HG03558 (cell line): ENCODE results near the gene MRPL28.
A peak's percentile ranks its signal among the peaks of the same experiment; 100 is the strongest.
"Not testable (repeated sequence)": the region's sequence is repeated elsewhere in the genome, so short reads cannot be mapped to it uniquely, and the experiment has no call there.

Experiments used
- ATAC-seq: cut with Tn5 transposase; IDR thresholded peaks from one replicate; pipeline ENCODE4 v1.9.1; 2021; ENCODE audit warnings: moderate number of reproducible peaks; ENCODE audit not compliant: unreplicated experiment; ENCODE audit errors: extremely low read depth

MRPL28 gene

DNA sequence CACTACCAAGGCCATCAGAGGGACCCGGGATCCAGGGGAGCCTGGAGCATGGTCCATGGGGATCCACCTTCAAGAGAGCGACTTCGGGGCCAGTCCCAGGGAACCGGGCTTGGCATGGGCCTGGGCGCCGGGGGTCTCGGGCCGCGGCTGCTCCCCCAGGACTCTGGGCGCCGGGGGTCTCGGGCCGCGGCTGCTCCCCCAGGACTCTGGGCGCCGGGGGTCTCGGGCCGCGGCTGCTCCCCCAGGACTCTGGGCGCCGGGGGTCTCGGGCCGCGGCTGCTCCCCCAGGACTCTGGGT lies 7.7 kb downstream of the MRPL28 start:
- not testable (repeated sequence) for ATAC-seq

DNA sequence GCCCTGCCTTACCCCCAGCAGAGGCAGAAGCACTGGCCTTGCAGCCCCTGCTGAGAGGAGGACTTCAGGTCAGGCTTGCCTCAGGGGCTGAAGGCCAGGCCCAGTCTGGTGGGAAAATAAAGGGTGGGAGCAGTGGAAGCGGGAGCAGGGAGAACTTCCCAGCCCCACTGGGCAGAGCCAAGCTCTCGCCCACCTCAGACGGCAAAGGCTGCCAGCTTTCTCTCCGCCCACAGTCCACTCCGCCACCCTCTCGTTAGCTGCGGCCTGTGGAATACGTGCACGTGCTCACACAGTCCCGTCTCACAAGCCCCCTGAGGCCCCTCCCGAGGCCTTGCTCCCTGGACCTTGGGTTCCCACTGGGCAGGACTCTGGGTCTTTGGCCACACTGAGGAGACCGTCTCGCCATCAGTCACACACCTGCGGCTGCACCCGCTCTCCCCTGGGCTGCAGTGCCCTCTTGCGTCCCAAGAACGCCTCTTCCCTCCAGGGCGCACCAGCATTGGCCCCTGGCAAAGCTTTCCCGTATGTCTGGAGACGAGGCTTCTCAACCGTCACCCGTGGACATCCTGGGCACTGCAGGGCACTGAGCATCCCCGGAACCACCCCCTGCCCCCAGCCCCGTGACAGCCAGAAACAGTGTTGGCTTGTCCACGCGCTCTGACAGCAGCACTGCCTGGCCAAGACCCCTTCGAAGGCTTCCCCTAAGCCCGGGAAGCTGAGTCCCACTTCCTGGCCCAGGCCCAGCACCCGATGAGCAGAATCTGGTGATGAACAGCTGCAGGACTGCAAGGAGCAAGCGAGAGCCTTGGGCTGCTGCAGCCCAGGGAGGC lies 8.3 kb downstream of the MRPL28 start:
- no peak for ATAC-seq

DNA sequence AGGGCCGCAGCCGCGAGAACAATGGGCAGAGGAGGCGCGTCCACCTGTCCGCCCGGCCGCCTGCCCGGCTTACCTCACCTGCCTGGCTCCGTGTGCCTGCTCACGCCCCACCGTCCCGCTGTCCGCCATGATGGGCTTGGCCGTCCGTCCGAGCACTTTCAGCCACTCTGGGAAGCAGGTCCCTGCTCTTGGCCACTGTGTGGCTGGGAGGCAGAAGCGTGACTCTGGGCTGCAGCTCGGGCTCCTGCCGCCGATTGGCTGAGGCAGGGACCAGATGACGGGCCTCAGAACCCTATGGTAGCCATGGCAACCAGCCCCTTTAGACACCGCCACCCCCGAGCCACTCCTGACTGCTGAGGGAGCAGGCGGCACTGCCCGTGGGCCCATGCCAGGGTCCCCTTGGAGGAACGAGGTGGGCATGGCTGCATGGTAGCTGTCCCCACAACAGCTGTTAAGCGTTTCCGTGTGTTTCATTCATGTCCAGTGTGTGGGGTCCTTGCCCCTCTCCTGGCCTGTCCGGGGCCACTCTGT lies 8.9 kb downstream of the MRPL28 start:
- ATAC-seq: no peak

DNA sequence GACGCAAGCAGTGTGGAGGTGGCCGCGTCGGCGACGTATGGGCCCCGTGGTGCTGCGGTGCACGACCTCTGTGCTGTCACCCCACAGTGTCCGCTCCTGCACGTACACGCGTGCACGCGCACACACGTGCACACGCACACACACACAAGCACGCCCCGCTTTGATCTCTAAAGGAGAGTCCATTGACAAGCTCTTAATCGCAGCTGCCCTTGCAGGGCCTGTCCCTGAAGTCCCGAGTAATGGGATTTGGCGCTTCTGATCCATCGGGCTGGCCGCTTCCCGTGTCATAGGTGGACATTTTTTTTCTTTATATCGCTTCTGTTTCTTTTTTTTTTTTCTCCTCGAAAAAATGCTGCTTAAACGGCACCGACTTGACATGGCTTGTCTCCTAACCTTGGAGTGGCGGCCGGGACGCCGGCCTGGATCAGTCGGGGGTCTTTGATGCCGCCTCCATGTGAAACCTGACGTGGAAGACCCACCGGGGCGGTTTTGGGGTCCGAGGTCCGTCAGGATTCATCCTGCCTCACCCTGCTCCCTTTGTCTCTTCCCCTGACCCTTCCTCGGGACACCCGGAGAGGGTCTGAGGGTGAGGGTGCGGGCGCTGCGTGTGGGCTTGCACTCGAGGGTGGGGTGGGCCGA lies 9.5 kb downstream of the MRPL28 start:
- no peak for ATAC-seq

DNA sequence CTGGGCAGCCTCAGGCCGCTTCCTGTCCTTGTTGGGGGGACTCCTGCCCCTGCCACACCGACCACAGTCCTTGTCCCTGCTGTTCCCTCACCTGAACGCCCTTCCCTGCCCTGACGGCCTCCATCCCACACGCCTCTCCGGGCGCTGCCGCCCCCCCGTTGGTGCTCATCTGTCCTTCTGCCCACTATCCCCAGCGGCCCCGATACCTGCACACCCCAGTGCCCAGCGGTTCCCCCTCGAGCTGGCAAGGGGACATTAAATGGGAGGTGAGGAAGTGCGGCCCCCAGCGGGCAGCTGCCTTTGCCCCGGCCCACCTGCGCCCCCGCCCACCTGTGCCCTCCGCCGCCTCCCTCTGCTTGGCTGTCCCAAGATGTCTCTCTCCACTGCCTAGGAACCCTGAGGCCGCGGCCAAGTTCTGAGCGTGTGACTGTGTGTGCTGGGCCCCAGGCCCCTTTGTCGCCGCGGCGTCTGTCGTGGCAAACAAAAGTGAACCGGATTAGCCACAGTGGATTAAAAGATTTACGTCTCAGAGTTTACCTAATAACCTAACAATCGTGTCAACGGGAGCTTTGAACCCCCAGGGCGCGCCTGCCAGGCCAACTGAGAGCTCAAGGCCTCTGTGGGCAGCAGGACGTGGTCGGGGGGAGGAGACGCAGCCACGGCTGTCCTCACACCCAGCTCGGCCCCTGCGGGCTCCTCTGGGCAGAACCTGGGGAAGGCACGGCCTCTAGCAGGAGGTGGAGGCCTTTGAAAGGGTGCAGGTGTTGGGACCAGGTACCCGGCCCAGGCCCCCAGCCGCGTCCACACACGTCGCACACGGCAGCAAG lies 10.3 kb downstream of the MRPL28 start:
- no peak for ATAC-seq

DNA sequence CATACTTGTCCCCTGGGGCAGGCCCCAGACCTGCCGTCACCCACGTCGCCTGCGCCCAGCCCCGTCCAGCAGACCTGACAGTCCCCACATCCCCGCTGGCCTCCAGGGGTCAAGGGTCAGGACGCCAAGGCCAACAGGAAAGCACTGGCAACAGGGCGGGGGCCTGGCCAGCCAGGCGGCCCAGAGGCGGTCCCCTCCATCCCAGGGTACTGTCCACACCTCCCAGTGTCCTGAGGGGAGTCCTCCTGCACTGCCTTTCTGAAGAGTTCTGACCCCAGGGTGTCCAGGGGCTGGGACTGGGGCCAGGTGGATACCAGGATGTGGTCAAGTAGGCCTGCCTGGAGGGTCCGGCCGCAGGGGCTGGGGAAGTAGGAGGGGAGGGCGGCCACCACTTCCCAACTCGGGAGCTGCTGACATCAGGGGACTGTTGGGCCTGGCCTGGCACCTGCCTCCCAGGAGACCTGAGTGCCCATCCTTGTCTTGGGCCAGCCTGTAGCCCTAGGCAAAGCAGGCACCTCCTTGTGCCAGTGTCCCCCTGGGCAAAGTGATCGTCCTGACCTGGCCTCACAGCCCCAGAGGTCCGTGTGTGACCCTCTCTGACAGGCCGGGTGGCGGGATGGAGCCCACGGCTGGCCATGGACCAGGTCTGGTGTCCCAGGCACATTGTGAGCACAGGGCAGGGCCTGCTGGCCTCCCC lies 11.1 kb downstream of the MRPL28 start:
- no peak for ATAC-seq

DNA sequence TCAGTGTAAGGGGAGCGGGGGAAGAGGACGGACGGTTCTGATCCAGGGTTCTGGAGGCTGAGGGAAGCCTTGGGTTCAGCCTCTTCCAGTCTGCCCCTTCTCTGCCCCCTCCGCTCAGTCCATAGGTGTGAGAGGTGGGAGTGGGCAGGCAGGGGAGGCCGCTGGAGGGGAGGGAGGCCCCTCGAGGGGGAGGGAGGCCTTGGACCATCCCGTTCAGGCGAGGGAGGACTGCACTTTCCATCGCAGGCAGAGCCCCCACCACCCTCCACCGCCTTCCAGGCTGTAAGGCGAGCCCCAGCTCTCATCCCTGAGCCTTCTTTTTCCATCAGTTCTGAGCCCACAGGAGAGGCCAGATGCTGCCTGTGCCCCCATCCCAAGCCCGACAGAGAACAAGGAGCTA lies 13.6 kb downstream of the MRPL28 start:
- ATAC-seq: no peak

DNA sequence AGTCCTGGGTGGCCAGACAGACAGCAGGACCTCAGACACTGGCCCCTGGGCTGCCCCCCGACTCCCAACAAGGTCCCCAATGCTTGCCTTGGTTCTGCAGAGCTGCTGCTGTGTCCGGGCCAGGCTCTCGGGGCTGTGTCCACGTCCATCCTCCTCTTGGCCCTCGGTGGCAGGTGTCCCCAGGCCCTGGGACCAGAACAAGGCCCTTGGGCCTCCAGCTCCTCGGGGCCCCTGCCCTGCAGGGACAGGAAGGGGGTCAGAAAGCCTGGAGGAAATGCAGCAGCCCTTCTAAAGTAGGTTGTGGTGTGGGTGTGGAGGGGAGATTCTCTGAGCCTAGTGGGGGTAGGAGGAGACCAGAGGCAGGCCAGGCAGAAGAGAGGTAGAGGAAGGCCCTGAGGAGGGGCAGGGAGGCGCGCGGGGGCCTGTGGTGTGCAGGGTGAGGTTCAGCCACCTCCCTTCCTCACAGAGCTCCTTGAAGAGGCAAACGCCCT lies 15.3 kb downstream of the MRPL28 start:
- no peak for ATAC-seq

DNA sequence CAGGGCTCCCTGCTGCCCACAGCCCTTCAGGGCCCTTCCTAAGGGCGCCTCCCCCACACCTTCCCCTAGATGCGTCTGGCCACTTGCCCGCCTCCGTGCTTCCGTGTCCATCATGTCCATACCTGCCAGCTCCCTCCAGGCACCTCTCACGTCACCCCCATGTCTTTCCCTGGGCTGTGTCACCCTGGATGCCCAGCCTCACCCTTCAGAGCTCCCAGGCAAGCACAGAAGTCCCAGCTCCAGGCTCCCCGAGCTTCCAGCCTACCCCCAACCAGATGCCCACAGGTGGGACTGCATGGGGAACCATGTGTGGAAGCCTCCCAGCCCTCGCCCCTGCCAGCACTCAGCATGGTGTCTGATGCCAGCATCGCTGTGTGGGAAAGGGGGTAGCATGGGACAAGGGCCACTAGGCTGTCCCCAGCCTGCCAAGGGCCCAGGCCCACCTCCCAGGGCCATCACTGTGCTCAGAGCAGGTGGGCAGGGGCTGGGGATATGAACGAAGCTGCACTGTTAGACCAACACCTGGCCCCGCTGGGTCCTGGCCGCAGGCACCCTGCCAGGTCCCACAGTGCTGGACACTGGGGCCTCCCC lies 16.0 kb downstream of the MRPL28 start:
- ATAC-seq: no peak

DNA sequence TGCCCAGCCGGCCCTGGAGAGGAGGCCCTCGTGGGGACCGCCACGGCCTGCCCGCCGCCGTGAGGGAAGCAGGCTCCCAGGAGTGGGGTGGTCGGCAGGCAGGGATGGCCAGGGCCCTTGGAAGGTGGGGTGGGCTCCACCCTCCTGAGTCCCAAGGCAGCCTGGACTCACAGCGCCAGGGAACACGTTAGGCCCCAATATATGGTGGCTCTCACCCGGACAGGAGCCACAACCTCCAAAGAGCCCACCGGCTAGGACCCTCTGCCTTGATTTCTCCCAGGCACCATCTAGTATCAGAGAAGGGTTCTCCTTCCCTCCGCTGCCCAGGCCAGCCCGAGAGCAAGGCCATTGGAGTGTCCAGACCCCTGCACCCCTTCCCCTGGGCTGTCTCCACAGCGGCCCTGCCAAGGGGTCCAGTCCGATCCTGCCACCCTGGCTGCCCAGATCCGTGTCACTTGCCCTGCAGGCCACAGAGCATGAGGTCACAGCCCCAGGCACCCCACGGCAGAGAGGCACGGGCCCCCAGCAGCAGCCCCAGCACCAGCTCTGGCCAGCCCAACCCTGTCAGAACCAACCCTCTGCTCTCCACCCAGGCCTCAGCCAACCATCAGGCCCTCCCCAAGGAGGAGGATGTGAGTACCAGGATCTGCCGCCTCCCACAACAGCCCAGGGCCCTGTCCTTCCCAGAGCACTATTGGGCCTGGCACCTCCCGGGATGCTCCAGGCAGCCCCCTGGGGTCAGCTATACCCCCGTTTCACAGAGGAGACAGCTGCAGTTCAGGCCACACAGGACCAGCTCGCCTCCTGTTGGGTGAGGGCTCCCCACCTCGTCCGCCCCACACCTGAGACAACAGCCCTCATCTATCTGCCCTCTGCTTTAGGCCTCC lies 16.7 kb downstream of the MRPL28 start:
- ATAC-seq: no peak

DNA sequence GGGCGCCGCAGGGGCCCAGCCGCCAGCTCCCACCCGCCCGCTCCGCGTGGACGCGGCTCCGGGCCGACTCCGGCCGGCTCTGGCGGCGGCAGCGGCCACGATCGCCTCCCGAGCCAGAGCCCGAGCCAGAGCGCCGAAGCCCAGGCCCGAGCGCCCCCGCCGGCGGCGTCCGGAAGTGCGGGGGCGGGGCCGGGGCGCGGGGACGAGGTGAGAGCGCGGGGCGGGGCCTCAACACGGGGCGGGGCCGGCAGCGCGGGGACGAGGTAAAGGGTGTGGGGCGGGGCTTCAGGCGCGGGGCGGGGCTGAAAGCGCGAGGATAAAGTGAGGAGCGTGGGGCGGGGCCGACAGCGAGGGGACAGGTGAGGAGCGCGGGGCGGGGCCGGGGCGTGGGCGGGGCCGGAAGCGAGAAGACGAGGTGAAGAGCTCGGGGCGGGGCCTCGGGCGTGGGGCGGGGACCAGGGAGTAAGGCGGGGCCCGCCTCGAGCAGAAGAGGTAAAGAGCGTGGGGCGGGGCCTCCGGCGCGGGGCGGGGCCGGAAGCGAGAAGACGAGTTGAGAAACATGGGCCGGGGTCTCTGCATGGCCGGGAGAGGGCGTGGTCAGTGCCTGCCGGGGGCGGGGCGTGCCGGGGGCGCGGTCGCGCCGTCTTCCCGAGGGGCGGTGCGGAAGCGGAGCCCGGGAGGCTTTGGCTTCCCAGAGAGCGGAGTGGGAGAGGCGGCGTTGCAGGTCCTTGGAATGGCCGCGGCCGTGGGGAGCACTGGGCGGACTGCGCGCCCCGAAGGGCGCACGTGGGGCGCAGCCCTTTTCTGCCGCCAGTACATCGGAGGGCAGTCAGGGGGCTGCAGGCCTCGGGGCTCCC lies 17.6 kb downstream of the MRPL28 start, which contains the start of gene AXIN1:
Gene AXIN1 (minus strand): TSS at position 177 of the 857 bp plus-strand sequence. CDS start 5,698 bp downstream, outside the sequence.
- peak; percentile 45 for ATAC-seq

DNA sequence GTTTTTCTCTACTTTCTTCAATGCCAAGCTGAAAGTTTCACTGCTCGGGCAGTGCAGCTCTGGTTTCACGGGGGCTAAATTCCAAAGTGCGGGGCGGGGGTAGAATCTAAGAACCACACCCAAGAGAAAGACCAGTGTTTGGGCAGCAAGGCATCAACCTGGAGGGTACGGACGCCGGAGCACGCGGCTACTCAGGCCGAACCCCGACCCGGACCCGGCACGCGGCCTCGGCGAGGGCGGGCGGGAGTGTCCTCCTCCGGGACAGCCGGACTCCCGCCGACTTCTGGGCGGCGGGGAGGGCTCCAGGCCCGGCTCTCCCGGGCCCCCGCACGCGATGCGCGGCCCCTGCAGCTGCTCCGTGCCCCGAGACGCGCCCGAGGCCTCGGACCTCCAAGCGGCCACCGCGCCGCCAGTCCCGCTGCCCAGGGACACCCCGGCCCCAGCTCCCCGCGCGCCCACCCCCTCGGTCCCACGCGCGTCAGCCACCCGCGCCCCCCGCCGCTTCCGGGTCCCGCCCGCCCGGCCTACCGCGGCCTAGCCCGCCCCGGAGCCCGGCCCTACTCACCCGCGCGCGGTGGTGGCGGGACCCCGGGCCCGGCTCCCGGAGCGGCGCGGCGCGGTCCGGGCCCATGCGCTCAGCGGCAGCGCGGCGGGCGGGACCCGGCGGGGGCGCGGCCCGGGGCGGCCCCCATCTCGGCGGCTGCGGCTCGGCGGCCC lies 18.4 kb downstream of the MRPL28 start:
- peak; percentile 17 for ATAC-seq

DNA sequence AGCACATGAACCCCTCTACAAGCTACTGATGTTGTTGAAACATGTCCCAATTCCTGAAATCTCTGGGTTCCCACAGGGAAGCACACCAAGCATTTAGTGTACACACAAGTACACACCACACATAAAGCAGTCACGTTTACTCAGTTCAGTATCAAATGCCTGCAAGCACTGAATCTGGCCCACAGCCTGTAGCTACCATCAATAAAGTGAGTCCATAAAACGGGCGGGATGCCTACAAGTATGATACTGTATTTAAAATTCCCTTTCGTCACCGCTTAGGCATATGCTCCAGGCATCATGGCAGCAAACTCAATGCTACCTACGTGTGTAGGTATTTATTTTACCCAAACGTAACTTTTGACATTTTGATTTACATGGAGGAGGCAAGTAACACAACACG lies 20.1 kb downstream of the MRPL28 start:
- ATAC-seq: no peak

DNA sequence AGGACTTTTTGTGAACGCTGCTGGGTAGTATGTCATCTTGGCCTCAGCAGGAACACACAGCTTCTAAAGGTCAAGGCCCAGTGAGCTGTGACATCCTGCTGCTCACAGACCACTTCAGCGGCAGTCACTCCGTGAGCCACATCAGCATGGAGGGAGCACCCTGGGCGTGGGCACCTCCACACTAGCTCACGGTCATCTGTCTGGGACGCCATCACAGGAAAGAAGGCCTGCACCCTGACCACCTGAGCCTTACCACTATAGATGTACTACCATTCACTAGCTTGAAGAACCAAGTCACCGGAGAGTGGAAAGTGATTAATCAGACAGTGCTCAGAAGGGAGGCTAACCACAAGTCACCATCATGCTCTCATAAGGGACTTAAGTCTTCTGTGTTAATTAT lies 21.1 kb downstream of the MRPL28 start:
- ATAC-seq: no peak

DNA sequence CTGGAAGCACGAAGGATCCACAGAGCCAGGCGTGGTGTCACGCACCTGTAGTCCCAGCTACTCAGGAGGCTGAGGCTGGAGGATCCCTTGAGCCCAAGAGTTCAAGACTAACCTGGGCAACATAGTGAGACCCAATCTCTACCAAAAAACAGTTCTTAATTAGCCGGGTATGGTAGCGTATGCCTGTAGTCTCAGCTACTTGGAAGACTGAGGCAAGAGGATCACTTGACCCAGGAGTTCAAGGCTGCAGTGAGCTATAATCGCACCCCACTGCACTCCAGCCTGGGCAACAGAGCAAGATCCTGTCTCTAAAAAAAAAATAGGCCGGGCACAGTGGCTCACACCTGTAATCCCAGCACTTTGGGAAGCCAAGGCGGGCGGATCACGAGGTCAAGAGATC lies 21.8 kb downstream of the MRPL28 start:
- ATAC-seq: not testable (repeated sequence)

DNA sequence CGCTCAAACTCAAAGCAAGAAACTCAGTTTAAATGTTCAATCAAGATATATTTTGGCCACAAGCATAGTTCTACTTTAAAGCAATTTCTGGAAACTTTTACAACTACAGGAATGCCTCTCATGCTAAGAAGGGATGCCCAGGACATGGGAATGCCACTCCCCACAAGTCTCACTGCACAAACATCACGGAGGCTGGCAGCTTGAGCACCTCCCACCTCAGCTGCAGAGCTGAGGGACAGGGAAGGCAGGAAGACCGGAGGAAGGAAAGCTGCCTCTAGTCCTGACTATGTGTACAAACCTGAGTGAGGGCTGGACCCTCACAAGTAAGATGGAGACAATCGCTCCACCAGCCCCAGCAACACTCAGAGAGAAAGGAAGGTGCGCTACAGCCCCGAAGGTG lies 23.1 kb downstream of the MRPL28 start:
- ATAC-seq: no peak

DNA sequence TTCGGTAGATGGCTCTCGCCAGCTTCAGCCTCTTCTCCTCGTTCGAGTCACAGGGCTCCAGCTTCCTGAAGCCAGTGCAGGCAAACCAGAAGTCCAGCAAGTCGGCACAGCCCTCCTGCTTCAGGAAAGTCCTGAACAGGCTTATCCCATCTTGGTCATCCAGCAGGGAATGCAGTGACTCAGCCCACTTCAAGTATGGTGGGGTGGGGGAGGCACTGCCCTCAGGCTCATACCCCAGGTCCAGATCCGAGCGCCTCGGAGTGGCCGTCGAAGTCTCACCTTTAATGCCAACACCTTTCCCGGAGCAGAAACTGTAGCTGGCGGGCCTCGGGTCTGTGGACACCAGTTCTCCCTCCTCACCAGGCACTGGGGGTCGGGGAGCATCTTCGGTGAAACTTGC lies 23.8 kb downstream of the MRPL28 start:
- ATAC-seq: no peak
